AML-193 (cell line): ENCODE data around the gene SHROOM4.

ENCODE experiments used
- DNase-seq, 2 experiments: peaks; one replicate each; lab custom pipeline; 2025; lab: John Stamatoyannopoulos, UW

The SHROOM4 gene

DNA sequence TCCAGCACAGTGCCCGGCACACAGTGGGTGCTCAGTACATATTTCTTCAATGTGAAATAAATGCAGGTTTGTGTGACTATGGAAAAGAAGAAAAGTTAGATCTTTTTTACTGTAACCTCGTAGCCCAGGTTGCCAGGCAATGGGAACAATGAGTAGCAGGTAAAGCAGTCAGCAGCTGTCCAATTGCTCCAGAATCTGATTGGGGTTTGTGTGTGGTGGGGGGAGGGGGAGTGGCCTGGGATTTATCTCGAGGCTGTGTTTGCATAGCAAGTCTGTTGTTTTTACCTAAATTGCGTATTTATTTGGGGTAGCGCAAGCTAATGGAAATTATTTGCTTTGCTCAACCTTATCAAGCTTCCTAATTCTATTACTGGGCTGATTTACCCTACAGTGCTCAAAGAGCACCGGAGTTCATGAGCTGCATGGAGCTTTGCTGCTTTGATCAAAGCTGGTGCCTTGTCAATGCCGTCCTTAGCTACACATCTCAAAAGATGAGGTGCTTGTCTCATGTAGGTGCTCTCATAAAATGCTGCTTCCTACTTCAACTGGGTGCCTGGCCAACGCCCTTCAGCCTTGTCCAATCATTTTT lies 198.3 kb downstream of the SHROOM4 start:
- DNase-seq: no peak

DNA sequence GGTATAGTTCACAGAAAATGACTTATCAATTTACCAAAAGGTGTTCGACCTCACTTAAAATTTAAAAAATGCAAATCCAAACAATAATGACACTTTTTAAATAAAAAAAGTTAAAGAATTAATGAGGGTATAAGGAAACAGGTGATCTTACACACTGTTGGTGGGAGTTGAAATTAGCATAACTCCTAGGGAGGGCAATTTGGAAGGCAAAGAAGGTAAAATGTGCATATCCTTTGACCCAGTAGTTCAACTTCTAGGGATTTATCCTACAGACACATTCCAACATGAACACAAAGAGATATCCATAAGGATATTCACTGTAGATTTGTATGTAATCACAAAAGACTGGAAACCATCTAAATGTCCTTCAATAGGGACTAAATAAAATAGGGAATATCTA lies 199.5 kb downstream of the SHROOM4 start:
- DNase-seq: no peak

DNA sequence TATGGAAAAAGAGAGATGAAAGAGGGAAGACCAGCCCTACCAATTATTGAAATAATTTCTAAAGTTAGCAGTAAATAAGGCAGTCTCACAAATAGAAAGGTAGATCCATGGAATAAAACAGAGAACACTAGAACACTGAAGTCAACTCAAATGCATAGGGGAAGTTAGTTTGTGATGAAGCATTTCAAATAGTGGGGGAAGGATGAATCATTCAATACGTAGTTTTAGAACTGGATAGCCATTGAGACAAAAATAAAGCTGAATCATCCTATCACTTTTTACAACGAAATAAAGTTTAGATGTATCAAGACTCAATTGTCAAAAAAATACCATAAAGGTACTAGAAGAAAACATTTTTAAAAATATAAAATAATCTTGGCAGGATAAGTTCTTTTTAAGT lies 200.1 kb downstream of the SHROOM4 start:
- no peak for DNase-seq

DNA sequence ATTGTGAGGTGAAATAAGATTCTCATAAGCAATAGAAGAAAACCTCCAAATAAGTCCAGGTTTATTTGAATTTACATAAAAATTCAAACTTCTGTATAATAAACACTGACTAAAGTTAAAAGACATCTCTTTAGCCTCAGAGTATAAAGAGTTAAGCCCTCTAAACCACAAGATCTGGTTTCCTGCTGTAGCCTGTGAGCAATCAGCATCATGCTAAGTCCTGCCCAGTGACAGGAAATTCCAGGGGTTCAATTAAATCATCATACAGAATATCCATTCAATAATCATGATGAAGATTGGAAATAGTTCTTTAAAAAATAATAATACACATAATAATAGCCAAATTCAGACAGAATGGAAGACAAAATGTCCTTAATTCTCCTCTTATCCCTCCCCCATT lies 204.2 kb downstream of the SHROOM4 start:
- DNase-seq: no peak

DNA sequence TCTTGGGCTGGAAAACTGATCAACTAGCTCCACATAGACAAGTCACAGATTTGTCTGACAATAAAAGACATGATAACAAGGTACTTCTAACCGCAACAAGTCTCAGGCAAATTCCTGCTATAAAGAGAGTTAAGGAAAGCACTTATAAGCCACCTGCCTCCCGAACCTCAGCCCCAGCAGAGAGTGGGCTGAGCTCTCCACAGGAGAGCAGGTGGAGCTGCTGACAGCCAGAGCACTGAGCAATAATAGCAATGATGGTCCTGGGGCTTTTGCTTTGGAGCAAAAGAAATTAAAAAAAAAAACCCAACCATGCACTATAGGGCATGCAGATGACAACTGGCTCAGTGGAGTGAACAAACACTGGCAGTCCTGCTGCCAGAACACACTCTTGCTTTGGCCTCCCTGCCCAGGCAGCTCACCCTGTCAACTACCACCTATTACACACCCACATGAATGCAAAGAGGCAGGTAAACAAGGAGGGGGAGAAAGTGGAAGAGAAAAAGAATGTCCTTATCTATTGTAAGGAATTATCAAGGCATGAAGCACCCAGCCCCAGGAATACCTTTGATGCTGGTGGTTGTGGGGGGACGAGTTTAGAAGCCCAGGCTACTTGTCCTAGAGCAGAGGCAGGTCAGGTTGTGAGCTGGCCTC lies 207.6 kb downstream of the SHROOM4 start:
- DNase-seq: no peak

DNA sequence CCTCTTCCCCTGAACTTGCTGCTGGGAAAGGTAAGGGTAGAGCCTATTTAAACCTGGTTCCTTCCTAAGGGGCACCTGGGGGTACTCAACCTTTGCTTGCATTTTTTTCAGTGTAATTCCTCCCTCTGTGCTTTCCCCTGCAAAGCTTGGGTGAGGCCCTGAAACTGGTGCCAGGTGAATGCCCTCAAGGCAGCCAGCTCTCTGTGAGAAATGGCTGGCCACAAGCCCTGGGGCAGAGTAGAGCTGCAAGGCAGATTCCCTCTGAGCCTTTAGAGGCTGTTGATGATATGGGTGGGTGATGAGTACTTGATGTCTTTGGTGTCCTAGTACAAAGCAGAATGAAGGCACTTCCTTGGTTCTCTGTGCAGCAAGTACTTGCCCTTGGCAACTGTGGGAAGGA lies 217.9 kb downstream of the SHROOM4 start:
- DNase-seq: no peak

DNA sequence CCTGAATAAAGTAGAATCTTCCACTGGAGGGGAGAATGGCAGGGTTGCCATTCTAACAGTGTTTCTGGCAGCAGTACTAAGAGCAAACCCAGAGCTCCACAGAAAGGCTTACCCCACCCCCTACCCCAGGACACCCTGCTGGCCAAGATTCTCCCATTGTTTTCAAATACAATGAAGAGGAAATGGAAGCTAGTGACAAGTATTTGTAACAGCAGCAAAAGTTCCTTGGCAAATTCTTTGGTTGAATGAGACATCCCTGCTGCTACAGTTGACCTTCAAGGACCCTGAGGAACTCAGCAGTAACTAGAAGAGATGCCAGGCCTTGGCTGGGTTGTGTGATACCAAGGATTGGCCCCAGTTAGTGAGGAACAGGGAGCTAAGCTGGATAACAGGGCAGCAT lies 219.2 kb downstream of the SHROOM4 start:
- DNase-seq: no peak

DNA sequence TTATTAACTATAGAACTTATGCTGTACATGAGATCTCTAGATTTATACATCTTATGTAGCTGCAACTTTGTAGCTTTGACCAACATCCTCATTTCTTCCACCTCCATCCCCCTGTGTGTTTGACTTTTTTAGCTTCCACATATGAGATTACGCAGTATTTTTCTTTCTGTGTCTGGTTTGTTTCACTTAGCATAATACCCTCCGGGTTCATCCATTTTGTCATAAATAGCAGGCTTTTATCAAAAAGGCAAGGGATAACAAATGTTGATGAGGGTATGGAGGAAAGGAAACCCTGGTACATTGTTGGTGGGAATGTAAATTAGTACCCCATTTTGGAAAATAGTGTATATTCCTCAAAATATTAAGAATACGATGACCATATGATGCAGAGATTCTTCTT lies 227.0 kb downstream of the SHROOM4 start:
- DNase-seq: no peak

DNA sequence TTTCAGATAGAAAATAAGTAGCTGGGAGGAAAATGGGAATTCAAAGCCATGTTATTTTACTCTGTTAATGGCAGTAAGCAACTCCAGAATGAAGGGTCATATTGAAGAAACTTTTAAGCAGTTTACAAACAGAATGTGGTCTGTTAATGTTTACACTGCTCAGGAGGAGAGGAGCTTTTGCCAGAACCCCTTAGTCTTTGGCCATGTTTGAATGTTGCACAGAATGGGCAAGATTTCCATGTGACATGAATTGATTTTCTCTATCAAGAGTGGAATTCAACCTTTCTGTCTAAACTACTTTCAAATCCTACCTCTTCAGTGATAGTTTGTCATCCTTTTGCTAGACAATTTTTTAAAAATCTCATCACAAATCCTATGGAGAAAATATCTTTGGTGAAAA lies 227.6 kb downstream of the SHROOM4 start:
- no peak for DNase-seq

DNA sequence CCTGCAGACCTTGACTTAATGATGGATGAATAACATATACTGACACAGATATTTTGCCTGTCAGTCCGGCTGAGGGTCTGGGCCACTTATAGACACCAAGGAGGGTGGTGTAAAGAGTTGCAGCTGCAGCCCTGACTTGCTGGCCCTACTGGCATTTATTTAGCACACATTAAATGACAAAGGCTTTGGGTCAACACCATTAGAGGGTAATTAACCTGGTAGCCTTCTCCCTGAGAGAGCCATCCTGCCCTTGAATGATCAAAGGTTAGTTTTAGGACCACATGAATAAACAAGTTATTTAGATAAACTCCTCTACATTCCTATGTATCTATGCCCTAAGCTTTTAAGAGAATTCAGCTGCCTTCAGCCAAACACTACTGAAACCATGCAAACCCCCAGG lies 232.6 kb downstream of the SHROOM4 start:
- no peak for DNase-seq

DNA sequence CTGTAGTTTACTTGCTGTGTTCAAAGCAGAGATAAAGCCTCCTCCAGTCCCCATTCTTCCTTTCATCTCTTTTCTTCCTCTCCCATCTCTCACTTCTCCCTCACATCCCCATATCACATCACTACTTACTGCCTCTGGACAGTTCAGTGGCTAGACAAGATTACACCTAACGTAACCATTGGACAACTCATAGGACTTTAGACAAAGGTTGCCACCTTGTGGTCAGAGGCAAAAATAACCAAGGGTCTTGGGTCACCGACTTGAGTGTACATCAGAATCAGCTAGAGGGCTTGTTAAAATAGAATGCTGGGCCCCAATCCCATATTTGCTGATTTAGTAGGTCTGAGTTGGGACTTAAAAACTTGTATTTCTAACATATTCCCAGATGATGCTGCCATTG lies 234.0 kb downstream of the SHROOM4 start:
- DNase-seq: peak; percentile 29 to 32

DNA sequence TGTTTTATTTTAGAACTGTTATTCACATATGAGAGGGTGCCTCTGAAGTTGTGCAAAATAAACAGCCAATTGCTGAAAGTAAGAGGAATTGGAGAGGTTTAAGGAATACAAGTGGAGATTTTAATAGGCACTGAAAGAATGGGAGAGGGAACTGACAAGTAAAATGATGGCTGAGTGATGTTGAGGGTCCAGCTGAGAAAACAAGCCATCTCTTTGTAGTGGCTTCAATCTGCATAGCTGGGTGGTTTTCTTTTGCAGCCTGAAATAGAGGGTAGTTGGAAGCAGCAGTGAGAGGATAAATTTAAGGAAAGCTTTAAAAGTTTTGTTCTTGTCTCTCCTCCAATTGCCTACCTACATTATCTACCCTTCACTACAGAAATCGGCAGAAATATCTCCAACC lies 236.7 kb downstream of the SHROOM4 start:
- DNase-seq: no peak

DNA sequence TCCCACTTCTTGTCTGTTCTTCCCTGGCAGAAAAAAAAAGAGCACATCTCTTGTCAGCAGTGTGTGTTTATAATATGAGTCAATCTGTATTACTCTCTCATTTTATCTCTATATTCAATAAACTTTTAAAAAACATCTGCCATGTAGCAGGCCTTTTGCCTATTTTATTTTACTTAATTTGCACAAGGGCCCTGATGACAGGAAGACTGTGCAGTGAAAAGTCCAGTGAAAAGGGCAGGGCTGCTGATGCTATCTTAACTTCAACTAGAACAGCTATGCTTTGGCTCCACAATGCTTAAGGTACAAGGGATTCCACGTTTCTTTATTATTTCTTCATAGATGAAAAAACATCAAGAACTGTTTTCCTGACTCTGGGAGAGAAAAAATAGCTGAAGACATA lies 246.4 kb downstream of the SHROOM4 start:
- no peak for DNase-seq

DNA sequence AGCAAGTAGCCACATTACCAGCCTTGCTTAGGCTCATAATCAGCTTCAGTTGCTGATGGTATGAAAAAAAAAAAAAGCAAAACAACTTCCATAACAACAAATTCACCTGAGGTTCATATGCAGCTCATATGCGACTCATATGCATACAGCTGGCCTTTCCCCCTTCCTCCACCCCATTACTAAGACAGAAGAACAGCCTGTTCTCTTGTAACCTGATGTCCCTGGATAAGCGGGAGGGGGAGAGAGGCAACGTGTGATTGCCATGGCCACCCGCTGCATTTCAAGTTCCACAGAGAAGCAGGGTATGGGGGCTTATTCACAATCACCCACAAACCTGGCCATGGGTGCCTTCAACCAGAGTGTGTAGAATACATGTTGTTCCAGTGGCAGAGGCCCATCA lies 248.3 kb downstream of the SHROOM4 start:
- no peak for DNase-seq
